Erythroblast (primary cell): ENCODE data around the gene PLA2G10.

Experiments used
- GATA1 ChIP-seq: IDR thresholded peaks from 2 replicates; pipeline ENCODE4 v1.6.1; 2011; ENCODE audit warnings: low read depth, mild to moderate bottlenecking, control low read depth, low read length, moderate library complexity
- POLR2A ChIP-seq: IDR thresholded peaks from 2 replicates; pipeline ENCODE4 v1.6.1; 2011; ENCODE audit warnings: mild to moderate bottlenecking, low read length

DNA sequence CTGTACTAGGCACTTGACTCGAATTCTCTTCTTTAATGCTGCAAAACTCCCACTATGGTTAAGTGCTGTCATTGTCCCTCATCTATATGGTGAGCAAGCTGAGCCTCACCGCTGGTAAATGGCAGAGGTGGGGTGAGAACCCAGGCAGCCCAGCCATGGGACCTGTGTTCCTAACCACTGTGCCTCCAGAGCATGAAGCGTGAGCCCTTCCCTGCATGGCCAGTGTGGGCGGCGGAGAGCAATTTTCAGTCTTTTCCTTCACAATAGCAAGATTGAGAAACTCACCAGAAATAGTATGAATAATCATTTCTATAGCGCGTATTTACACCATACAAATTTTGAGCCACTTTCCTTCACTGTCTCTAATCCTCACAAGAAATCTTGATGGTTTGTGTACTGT is 52.2 kb downstream of the PLA2G10 start:
- TF ChIP-seq POLR2A (no peak), GATA1 (no peak)
